CD4-positive, alpha-beta T cell treated with Interleukin-1 beta for 1 hour (primary cell): ENCODE results near the gene RIT2.

Experiments used
- DNase-seq, 2 donors: peaks; one replicate each; pipeline ENCODE4 v3.0.0-alpha.2; 2020 to 2022

The RIT2 gene

GRCh38 chr18:43009674-43010073 is 105.8 kb downstream of the RIT2 start:
- no peak for DNase-seq

- no peak for DNase-seq
These were observed 108.1 kb downstream of the RIT2 start for GRCh38 chr18:43007365-43007764.

GRCh38 chr18:43004421-43004820 is 111.1 kb downstream of the RIT2 start:
- no peak for DNase-seq

- DNase-seq = no peak
These were observed 113.7 kb downstream of the RIT2 start for GRCh38 chr18:43001821-43002220.

GRCh38 chr18:42996824-42997223 is 118.7 kb downstream of the RIT2 start:
- DNase-seq = no peak

GRCh38 chr18:42980426-42980825 is 135.1 kb downstream of the RIT2 start:
- DNase-seq = no peak

GRCh38 chr18:42977982-42978637 is 137.4 kb downstream of the RIT2 start:
- no peak for DNase-seq

- DNase-seq = no peak
These were observed 138.5 kb downstream of the RIT2 start for GRCh38 chr18:42976869-42977590.

- no peak for DNase-seq
These were observed 146.1 kb downstream of the RIT2 start for GRCh38 chr18:42969366-42969765.

GRCh38 chr18:42961298-42961697 is 154.2 kb downstream of the RIT2 start:
- no peak for DNase-seq

- no peak for DNase-seq
These were observed 156.0 kb downstream of the RIT2 start for GRCh38 chr18:42959528-42959927.

- no peak for DNase-seq
These were observed 157.1 kb downstream of the RIT2 start for GRCh38 chr18:42958353-42958752.

- DNase-seq = no peak
These were observed 159.2 kb downstream of the RIT2 start for GRCh38 chr18:42956287-42956686.

- no peak for DNase-seq
These were observed 160.6 kb downstream of the RIT2 start for GRCh38 chr18:42954887-42955286.

- DNase-seq = no peak
These were observed 162.2 kb downstream of the RIT2 start for GRCh38 chr18:42953306-42953705.

GRCh38 chr18:42950732-42951131 is 164.8 kb downstream of the RIT2 start:
- no peak for DNase-seq

- DNase-seq = no peak
These were observed 166.7 kb downstream of the RIT2 start for GRCh38 chr18:42948831-42949230.

- no peak for DNase-seq
These were observed 173.6 kb downstream of the RIT2 start for GRCh38 chr18:42941860-42942259.

- DNase-seq = no peak
These were observed 174.5 kb downstream of the RIT2 start for GRCh38 chr18:42941021-42941420.

GRCh38 chr18:42937436-42937835 is 178.0 kb downstream of the RIT2 start:
- DNase-seq = no peak

- DNase-seq = no peak
These were observed 179.2 kb downstream of the RIT2 start for GRCh38 chr18:42936289-42936688.

- DNase-seq = no peak
These were observed 184.0 kb downstream of the RIT2 start for GRCh38 chr18:42931491-42931890.

GRCh38 chr18:42929857-42930256 is 185.6 kb downstream of the RIT2 start:
- no peak for DNase-seq

- DNase-seq = no peak
These were observed 186.3 kb downstream of the RIT2 start for GRCh38 chr18:42929181-42929580.

- DNase-seq = no peak
These were observed 190.4 kb downstream of the RIT2 start for GRCh38 chr18:42925036-42925435.
